ENCODE results near the gene MS4A14. TPM values are rescaled to one million over a fixed set of nuclear protein-coding genes. Genes with fewer than 3 reads are reported as not detected.

Gene MS4A14
- polyA plus RNA-seq, 1 experiment, result not detected

DNA sequence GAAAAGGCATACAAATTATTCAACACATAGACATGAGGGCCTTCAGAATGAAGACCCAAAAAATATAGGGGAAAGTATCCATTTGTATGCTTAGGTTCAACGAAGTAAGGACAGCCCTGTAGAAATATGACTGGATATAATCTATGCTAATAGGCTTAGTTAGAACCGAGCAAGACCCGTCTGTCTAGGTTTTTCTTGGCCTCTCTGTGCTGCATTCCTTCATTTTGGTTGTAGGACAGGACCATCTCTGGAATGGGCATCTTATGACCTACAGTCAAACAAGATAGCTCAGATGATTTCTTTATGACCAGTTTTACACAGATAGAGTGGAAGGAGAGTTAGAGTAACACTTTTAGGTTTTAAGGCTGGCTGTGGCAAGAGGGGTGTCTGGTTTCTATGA is 23.5 kb upstream of the MS4A14 start:
- DNase-seq (ENCODE audit: low read depth), result no peak
- POLR2A ChIA-PET, result no interaction called here
- Histone ChIP-seq H3K4me3 (ENCODE audit: low read depth, low read length) (no peak overlapping the region), H3K36me3 (ENCODE audit: control insufficient read depth, insufficient read depth, low read length) (no peaks in the 10 kb centered on the region), H3K27me3 (ENCODE audit: control insufficient read depth, insufficient read depth, low read length) (no peaks in the 10 kb centered on the region)
- CTCF ChIA-PET, result interaction anchor here (0.6 to 1.8 kb wide), 2 partner anchors 9 to 1103 kb away, joined by 3 to 5 read pairs; no protein-coding TSS in a partner anchor
- TF ChIP-seq, protein P1, sequence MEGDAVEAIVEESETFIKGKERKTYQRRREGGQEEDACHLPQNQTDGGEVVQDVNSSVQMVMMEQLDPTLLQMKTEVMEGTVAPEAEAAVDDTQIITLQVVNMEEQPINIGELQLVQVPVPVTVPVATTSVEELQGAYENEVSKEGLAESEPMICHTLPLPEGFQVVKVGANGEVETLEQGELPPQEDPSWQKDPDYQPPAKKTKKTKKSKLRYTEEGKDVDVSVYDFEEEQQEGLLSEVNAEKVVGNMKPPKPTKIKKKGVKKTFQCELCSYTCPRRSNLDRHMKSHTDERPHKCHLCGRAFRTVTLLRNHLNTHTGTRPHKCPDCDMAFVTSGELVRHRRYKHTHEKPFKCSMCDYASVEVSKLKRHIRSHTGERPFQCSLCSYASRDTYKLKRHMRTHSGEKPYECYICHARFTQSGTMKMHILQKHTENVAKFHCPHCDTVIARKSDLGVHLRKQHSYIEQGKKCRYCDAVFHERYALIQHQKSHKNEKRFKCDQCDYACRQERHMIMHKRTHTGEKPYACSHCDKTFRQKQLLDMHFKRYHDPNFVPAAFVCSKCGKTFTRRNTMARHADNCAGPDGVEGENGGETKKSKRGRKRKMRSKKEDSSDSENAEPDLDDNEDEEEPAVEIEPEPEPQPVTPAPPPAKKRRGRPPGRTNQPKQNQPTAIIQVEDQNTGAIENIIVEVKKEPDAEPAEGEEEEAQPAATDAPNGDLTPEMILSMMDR (IDR thresholded peaks at IDR 0.05; ENCODE audit: insufficient read depth, low read depth, low read length), result no peak

GRCh38 chr11:60375316-60375715 is 20.9 kb upstream of the MS4A14 start:
- Histone ChIP-seq H3K4me3 (ENCODE audit: low read depth, low read length) (no peak overlapping the region), H3K27me3 (ENCODE audit: control insufficient read depth, insufficient read depth, low read length) (no peaks in the 10 kb centered on the region), H3K36me3 (ENCODE audit: control insufficient read depth, insufficient read depth, low read length) (no peaks in the 10 kb centered on the region)
- DNase-seq (ENCODE audit: low read depth), result no peak
- ChIA-PET POLR2A (no interaction called here), CTCF (no interaction called here)
- TF ChIP-seq, protein P1 (IDR thresholded peaks at IDR 0.05; ENCODE audit: insufficient read depth, low read depth, low read length), result no peak

DNA sequence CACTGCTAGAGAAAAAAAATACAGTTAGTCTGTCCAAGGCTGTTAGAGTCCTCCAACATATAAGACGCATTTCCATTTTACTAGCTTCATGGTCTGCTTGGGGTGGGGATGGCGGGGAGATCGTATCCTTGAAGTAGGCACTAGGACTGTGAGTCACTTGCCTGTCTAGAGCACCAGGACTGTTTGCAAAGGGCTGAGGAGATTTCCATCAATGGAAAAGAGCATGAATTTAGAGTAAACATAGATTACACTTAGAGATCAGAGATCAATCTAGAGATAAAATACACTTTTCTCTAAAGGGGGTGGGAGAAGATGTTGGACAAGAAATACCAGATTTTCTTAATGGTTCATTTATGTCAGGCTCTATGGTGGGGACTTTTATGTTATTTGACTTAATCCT is 19.7 kb upstream of the MS4A14 start:
- POLR2A ChIA-PET, result no interaction called here
- no peak for DNase-seq (ENCODE audit: low read depth)
- Histone ChIP-seq H3K36me3 (ENCODE audit: control insufficient read depth, insufficient read depth, low read length) (no peaks in the 10 kb centered on the region), H3K4me3 (ENCODE audit: low read depth, low read length) (no peak overlapping the region), H3K27me3 (ENCODE audit: control insufficient read depth, insufficient read depth, low read length) (no peaks in the 10 kb centered on the region)
- TF ChIP-seq, protein P1 (IDR thresholded peaks at IDR 0.05; ENCODE audit: insufficient read depth, low read depth, low read length), result no peak
- CTCF ChIA-PET, result interaction anchor here (1.1 kb wide), 1 partner anchor 13 kb away, joined by 3 read pairs; no protein-coding TSS in a partner anchor

DNA sequence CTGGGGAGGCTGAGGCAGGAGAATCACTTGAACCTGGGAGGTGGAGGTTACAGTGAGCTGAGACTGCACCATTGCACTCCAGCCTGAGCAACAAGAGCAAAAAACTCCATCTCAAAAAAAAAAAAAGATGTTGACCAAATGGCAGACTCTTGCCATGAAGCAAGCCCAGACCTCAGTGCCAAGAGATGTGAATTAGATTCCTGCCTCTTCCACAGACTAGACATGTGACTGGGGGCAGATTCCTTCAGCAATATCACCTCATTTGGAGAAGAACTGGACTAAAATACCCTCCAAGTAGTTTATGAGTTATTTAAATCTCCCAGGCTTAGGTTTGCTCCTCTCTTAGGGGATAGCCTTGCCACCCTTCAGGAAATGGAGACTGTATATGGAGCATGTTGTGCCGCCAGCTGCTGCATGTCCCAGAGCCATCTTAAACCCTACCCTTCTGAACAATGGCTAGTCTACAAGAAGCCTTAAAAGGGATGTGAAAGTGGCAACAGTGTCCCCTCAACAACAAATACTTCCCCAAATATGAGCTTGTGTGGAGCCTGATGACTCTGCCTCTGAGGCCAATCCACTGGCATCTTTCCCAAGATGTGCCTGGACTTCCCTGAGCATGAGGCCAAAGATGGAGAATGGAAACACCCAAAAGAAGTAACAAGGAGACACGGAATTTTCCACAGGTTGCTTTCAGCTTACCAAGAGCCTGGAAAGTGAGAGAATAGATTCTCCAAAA is 18.7 kb upstream of the MS4A14 start:
- Histone ChIP-seq H3K4me3 (ENCODE audit: low read depth, low read length) (no peak overlapping the region), H3K36me3 (ENCODE audit: control insufficient read depth, insufficient read depth, low read length) (no peaks in the 10 kb centered on the region), H3K27me3 (ENCODE audit: control insufficient read depth, insufficient read depth, low read length) (no peaks in the 10 kb centered on the region)
- CTCF ChIA-PET, result interaction anchor here (1.9 kb wide), 1 partner anchor 15 kb away, joined by 5 read pairs; no protein-coding TSS in a partner anchor
- TF ChIP-seq, protein P1 (IDR thresholded peaks at IDR 0.05; ENCODE audit: insufficient read depth, low read depth, low read length), result no peak
- POLR2A ChIA-PET, result no interaction called here
- DNase-seq (ENCODE audit: low read depth), result no peak

- TF ChIP-seq, protein P1 (IDR thresholded peaks at IDR 0.05; ENCODE audit: insufficient read depth, low read depth, low read length), result no peak
- CTCF ChIA-PET, result interaction anchor here (1.9 kb wide), 1 partner anchor 15 kb away, joined by 5 read pairs; no protein-coding TSS in a partner anchor
- H3K4me3 ChIP-seq (ENCODE audit: low read depth, low read length), result no peak within 1 kb of the TSS
- POLR2A ChIA-PET, result no interaction called here
- H3K36me3 ChIP-seq (ENCODE audit: control insufficient read depth, insufficient read depth, low read length), result no peaks in the 10 kb centered on the region
- no peaks in the 10 kb centered on the region for H3K27me3 ChIP-seq (ENCODE audit: control insufficient read depth, insufficient read depth, low read length)
- DNase-seq (ENCODE audit: low read depth), result no peak
Measured at GRCh38 chr11:60378354-60378753, 17.9 kb upstream of the MS4A14 start, which contains the start of gene MS4A7. MS4A7 (plus strand) TSS chr11:60378532; CDS start chr11:60383142, 4,610 bp downstream.

All from BJ (cell line).